ENCODE measurements around the gene PRG2.

The PRG2 gene

DNA sequence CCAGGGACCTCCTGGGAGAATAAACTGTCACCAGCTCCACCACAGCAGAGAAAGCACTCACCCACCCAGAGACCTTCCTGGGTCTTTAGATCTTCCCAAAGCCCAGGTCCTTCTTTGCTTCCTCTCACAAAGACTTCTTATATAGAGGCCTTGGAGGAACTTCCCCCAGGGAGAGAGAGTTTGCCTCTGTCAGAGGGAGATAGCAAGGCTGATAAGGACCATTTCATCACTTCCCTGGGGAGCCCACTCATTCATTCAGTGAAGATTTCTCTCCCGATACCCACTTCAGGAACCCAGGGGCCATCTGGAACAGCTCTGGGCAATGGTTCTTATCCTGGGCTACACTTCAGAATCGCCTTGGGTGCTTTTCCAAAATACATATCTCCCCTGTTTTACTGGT, at the start of gene PRG2:
Gene PRG2, minus strand, starts transcription at position 116 of the 400 bp plus-strand sequence. CDS start 706 bp downstream, outside the sequence.
- TF ChIP-seq POLR2A (IDR thresholded peaks at IDR 0.05; ENCODE audit: low read length) (peak; percentile 9), GATA1 (IDR thresholded peaks at IDR 0.05; ENCODE audit: low read depth, low read length) (no peak)
- DNase-seq = peak; percentile 66 to 67

- TF ChIP-seq GATA1 (IDR thresholded peaks at IDR 0.05; ENCODE audit: low read depth, low read length) (no peak), POLR2A (IDR thresholded peaks at IDR 0.05; ENCODE audit: low read length) (no peak)
- no peak for DNase-seq
These were observed 49.3 kb upstream of the PRG2 start for GRCh38 chr11:57439786-57440185.

- DNase-seq = no peak
- TF ChIP-seq POLR2A (IDR thresholded peaks at IDR 0.05; ENCODE audit: low read length) = no peak
- TF ChIP-seq GATA1 (IDR thresholded peaks at IDR 0.05; ENCODE audit: low read depth, low read length) = no peak
These were observed 48.2 kb upstream of the PRG2 start for GRCh38 chr11:57438345-57439285.

GRCh38 chr11:57436031-57436430, 45.6 kb upstream of the PRG2 start:
- no peak for DNase-seq
- TF ChIP-seq GATA1 (IDR thresholded peaks at IDR 0.05; ENCODE audit: low read depth, low read length) = no peak
- no peak for TF ChIP-seq POLR2A (IDR thresholded peaks at IDR 0.05; ENCODE audit: low read length)

- TF ChIP-seq GATA1 (IDR thresholded peaks at IDR 0.05; ENCODE audit: low read depth, low read length) = no peak
- no peak for TF ChIP-seq POLR2A (IDR thresholded peaks at IDR 0.05; ENCODE audit: low read length)
- no peak for DNase-seq
These were observed 44.4 kb upstream of the PRG2 start for GRCh38 chr11:57434640-57435546.

- TF ChIP-seq POLR2A (IDR thresholded peaks at IDR 0.05; ENCODE audit: low read length) (peak; percentile 85), GATA1 (IDR thresholded peaks at IDR 0.05; ENCODE audit: low read depth, low read length) (no peak)
- peak; percentile 75 to 86 for DNase-seq
These were observed 42.3 kb upstream of the PRG2 start for GRCh38 chr11:57432714-57433163.

- DNase-seq = no peak
- TF ChIP-seq GATA1 (IDR thresholded peaks at IDR 0.05; ENCODE audit: low read depth, low read length) (no peak), POLR2A (IDR thresholded peaks at IDR 0.05; ENCODE audit: low read length) (no peak)
These were observed 41.7 kb upstream of the PRG2 start for GRCh38 chr11:57432149-57432561.

GRCh38 chr11:57430952-57431351, 40.5 kb upstream of the PRG2 start:
- DNase-seq = peak; percentile 27 to 32
- TF ChIP-seq POLR2A (IDR thresholded peaks at IDR 0.05; ENCODE audit: low read length) (no peak), GATA1 (IDR thresholded peaks at IDR 0.05; ENCODE audit: low read depth, low read length) (no peak)

GRCh38 chr11:57429946-57430345, 39.5 kb upstream of the PRG2 start:
- TF ChIP-seq POLR2A (IDR thresholded peaks at IDR 0.05; ENCODE audit: low read length) = no peak
- TF ChIP-seq GATA1 (IDR thresholded peaks at IDR 0.05; ENCODE audit: low read depth, low read length) = no peak
- DNase-seq = no peak

- DNase-seq = peak; percentile 34 to 60
- TF ChIP-seq POLR2A (IDR thresholded peaks at IDR 0.05; ENCODE audit: low read length) = no peak
- TF ChIP-seq GATA1 (IDR thresholded peaks at IDR 0.05; ENCODE audit: low read depth, low read length) = no peak
These were observed 38.2 kb upstream of the PRG2 start for GRCh38 chr11:57428643-57429042.

DNA sequence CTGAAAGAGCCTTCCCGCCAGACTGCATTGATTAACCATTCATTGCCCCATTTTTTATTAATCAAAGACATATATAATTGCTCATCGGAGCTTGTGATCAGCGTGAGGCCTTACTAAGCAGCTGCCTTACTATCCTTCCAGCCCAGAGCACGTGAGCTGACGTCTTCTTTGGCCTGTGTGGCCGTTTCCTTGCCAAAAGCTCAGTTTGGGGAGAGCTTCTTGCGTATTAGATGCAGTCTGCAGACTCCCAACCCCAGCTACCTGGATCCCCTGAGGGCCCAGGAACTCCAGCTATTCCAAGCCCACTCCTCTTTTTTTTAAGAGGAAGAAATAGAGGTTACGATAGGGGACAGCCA, 37.3 kb upstream of the PRG2 start:
- no peak for TF ChIP-seq GATA1 (IDR thresholded peaks at IDR 0.05; ENCODE audit: low read depth, low read length)
- TF ChIP-seq POLR2A (IDR thresholded peaks at IDR 0.05; ENCODE audit: low read length) = no peak

GRCh38 chr11:57426929-57427726, 36.7 kb upstream of the PRG2 start, which contains the start of gene SLC43A3:
Gene SLC43A3 (minus strand): TSS chr11:57427121. CDS start chr11:57426172, 949 bp downstream.
- no peak for TF ChIP-seq GATA1 (IDR thresholded peaks at IDR 0.05; ENCODE audit: low read depth, low read length)
- TF ChIP-seq POLR2A (IDR thresholded peaks at IDR 0.05; ENCODE audit: low read length) = peak; percentile 92

More for the DNA sequence above, 37.3 kb upstream of the PRG2 start:
- no peak for DNase-seq

GRCh38 chr11:57426439-57426928, 36.0 kb upstream of the PRG2 start:
- TF ChIP-seq GATA1 (IDR thresholded peaks at IDR 0.05; ENCODE audit: low read depth, low read length) = no peak
- no peak for TF ChIP-seq POLR2A (IDR thresholded peaks at IDR 0.05; ENCODE audit: low read length)
- DNase-seq = peak; percentile 68 to 79

More at GRCh38 chr11:57426929-57427726, 36.7 kb upstream of the PRG2 start, which contains the start of gene SLC43A3:
- peak; percentile 82 to 83 for DNase-seq

Measured in erythroblast (primary cell).